BJ (cell line): Measurements from ENCODE around the gene ROBO3. TPM values are rescaled to one million over a fixed set of nuclear protein-coding genes. Genes with fewer than 3 reads are reported as not detected.

Experiments used
- CTCF ChIA-PET: fragments of 350-600 bp; formaldehyde crosslinking; extraction: SDS; loops from one replicate; lab custom pipeline; 2021; ENCODE audit warnings: antibody characterized with exemption, inconsistent platforms; lab: Yijun Ruan, JAX
- POLR2A ChIA-PET: fragments of 300-600 bp; sonication (Branson Sonifier 250); formaldehyde crosslinking; extraction: SDS; loops from one replicate; lab custom pipeline; 2021; ENCODE audit warnings: antibody characterized with exemption; lab: Charles Lee
- DNase-seq: peaks from one replicate; pipeline ENCODE4 v3.0.0-alpha.2; 2011; ENCODE audit warnings: low read depth
- H3K27me3 ChIP-seq: 2 replicates; pipeline ENCODE4 v1.6.0; 2011; ENCODE audit warnings: low read length; ENCODE audit not compliant: control insufficient read depth, insufficient read depth
- H3K36me3 ChIP-seq: 2 replicates; pipeline ENCODE4 v1.5.1; 2011; ENCODE audit warnings: low read length; ENCODE audit not compliant: control insufficient read depth, insufficient read depth
- H3K4me3 ChIP-seq: 2 replicates; pipeline ENCODE4 v1.5.1; 2011; ENCODE audit warnings: low read depth, mild to moderate bottlenecking, control low read depth, low read length
- CTCF ChIP-seq: IDR thresholded peaks from 2 replicates; pipeline ENCODE4 v1.5.1; 2011; ENCODE audit warnings: low read depth, mild to moderate bottlenecking, control low read depth, inconsistent platforms, low read length, moderate library complexity; ENCODE audit not compliant: insufficient read depth
- polyA plus RNA-seq: library from polyadenylated mRNA; depleted of rRNA; stranded (reverse); fragments of >200 nt; gene quantifications from 2 replicates; pipeline ENCODE4 v1.2.3, GENCODE V29; 2011

The ROBO3 gene
- polyA plus RNA-seq, 1 experiment = 27.8 TPM

GRCh38 chr11:124874571-124875255 is 9.5 kb downstream of the ROBO3 start:
- H3K27me3 ChIP-seq = peaks cover 23% of the 10 kb centered on the region
- no peak for TF ChIP-seq CTCF
- ChIA-PET POLR2A (no interaction called here), CTCF (interaction anchor here (0.6 to 3.0 kb wide), 3 partner anchors 8 to 37 kb away, joined by 4 to 26 read pairs (median 16); partner anchors contain the start of gene ROBO3)
- H3K4me3 ChIP-seq = no peak overlapping the region
- no peak for DNase-seq
- no peaks in the 10 kb centered on the region for H3K36me3 ChIP-seq

DNA sequence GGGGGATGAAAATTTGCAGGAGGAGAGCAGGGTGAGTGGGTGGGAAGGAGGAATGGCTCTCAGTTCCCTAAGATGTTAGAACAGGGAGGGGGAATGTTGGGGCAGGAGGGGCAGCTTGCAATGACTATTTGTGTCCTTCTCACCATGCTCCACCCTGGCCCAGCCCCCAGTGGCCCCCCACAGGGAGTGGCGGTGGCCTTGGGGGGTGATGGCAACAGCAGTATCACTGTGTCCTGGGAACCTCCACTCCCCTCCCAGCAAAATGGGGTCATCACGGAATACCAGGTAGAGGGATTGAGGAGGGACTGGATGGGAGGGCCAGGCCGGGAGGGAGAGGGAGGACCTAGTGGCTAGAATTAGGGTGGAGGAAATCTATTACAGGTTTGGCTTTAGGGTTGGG is 10.2 kb downstream of the ROBO3 start:
- Histone ChIP-seq H3K4me3 (peak overlapping the region; percentile 68; the same call in 1 of the 2 replicates), H3K27me3 (peaks cover 16% of the 10 kb centered on the region), H3K36me3 (no peaks in the 10 kb centered on the region)
- ChIA-PET CTCF (interaction anchor here (1.3 to 3.0 kb wide), 16 partner anchors 9 to 257 kb away, joined by 3 to 26 read pairs (median 8); partner anchors contain the start of genes CCDC15, HEPACAM, HEPN1 and MSANTD2), POLR2A (no interaction called here)
- DNase-seq = no peak
- TF ChIP-seq CTCF = no peak

GRCh38 chr11:124875943-124876817 is 10.9 kb downstream of the ROBO3 start:
- peak; percentile 58 for DNase-seq
- TF ChIP-seq CTCF = peak; percentile 74
- Histone ChIP-seq H3K4me3 (peak overlapping the region; percentile 68), H3K36me3 (no peaks in the 10 kb centered on the region), H3K27me3 (peaks cover 10% of the 10 kb centered on the region)
- POLR2A ChIA-PET = interaction anchor here (0.6 to 0.7 kb wide), 2 partner anchors 22 to 60 kb away, joined by 3 read pairs; no protein-coding TSS in a partner anchor
- CTCF ChIA-PET = interaction anchor here (0.6 to 3.0 kb wide), 26 partner anchors 8 to 511 kb away, joined by 3 to 26 read pairs (median 6); partner anchors contain the start of genes CCDC15, HEPACAM, HEPN1 and MSANTD2

GRCh38 chr11:124876818-124877630 is 11.8 kb downstream of the ROBO3 start:
- H3K36me3 ChIP-seq = no peaks in the 10 kb centered on the region
- CTCF ChIA-PET = interaction anchor here (0.6 to 3.0 kb wide), 28 partner anchors 7 to 510 kb away, joined by 3 to 26 read pairs (median 6); partner anchors contain the start of genes CCDC15, HEPACAM, HEPN1 and MSANTD2
- POLR2A ChIA-PET = interaction anchor here (0.7 kb wide), 1 partner anchor 22 kb away, joined by 3 read pairs; no protein-coding TSS in a partner anchor
- no peak for TF ChIP-seq CTCF
- peak overlapping the region; percentile 68 for H3K4me3 ChIP-seq
- H3K27me3 ChIP-seq = peaks cover 10% of the 10 kb centered on the region
- no peak for DNase-seq
